ENCODE data around the gene SPSB2.
"Not testable (repeated sequence)": the region's sequence is repeated elsewhere in the genome, so short reads cannot be mapped to it uniquely, and the experiment has no call there.

The SPSB2 gene

GRCh38 chr12:6883252-6883651 lies 10.1 kb upstream of the SPSB2 start:
- Histone ChIP-seq H3K9me3 (ENCODE audit: insufficient read depth, low read depth, low read length) (no peaks in the 10 kb centered on the region), H3K4me1 (ENCODE audit: insufficient read depth, low read length) (peaks cover 12% of the 10 kb centered on the region; the same call in 1 of the 2 replicates), H3K36me3 (ENCODE audit: insufficient read depth, low read depth, low read length) (peaks cover 16% of the 10 kb centered on the region)

GRCh38 chr12:6879824-6880223 lies 6.7 kb upstream of the SPSB2 start:
- H3K4me1 ChIP-seq (ENCODE audit: insufficient read depth, low read length); H3K4me3 ChIP-seq (ENCODE audit: low read length); H3K27me3 ChIP-seq (ENCODE audit: insufficient read depth, low read length); H3K9me3 ChIP-seq (ENCODE audit: insufficient read depth, low read depth, low read length); H3K9ac ChIP-seq (ENCODE audit: low read depth, low read length); H3K27ac ChIP-seq (ENCODE audit: low read length): not testable (repeated sequence)
- peaks cover 13% of the 10 kb centered on the region for H3K36me3 ChIP-seq (ENCODE audit: insufficient read depth, low read depth, low read length)

More at GRCh38 chr12:6883252-6883651, 10.1 kb upstream of the SPSB2 start:
- no peak overlapping the region for H3K27ac ChIP-seq (ENCODE audit: low read length)
- H3K27me3 ChIP-seq (ENCODE audit: insufficient read depth, low read length), result no peaks in the 10 kb centered on the region
- H3K9ac ChIP-seq (ENCODE audit: low read depth, low read length), result no peak overlapping the region
- H3K4me3 ChIP-seq (ENCODE audit: low read length), result no peak overlapping the region

GRCh38 chr12:6874015-6874368 lies 889 bp upstream of the SPSB2 start:
- not testable (repeated sequence) for H3K27me3 ChIP-seq (ENCODE audit: insufficient read depth, low read length)

DNA sequence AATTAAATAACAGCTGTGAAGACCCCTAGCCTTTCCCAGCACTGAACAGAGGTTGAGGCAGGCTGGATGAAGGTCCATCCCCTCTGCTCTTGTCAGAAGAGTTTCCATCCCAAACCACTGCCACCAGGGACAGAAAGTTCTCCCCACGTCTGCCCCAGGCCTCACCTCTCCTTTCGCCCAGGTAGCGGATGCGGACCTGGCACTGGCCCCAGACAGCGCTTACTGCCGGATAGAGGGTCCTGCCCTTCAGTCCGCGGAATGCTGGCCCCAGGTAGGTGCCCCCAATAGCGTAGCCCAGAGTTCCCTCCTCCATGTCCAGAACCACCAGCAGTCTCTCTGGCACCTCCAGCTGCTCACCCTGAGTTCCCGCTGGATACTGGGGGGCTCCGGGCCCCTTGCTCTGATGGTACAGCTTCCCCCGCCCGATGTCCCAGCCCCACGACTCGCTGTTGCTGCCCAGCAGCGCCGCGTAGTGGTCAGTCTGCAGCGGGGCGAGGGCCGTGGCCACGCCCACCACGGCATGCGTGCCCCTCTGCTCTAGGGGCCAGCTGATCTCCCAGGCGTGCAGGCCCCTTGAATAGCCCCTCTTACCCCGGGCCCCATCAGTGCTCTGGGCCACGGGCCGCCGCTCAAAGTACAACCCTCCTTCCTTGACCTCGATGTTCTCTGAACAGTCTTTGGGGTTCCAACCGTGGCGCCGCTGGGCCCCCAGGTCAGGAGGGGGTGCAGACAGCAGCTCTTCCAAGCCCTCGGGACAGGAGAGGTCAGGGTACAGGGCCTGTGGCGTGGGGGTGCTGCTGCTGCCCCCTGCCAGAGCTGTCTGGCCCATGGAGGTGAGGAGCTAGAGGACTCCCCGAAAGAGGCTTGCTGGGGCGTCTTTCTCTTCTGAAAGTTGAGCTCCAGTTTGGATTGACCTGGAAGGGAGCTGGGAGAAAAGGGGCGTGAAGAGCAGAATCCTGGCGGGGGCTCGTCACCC lies 742 bp downstream of the SPSB2 start:
- H3K9me3 ChIP-seq (ENCODE audit: insufficient read depth, low read depth, low read length), result no peaks in the 10 kb centered on the region
- peak overlapping the region; percentile 64 for H3K27ac ChIP-seq (ENCODE audit: low read length)
- no peaks in the 10 kb centered on the region for H3K27me3 ChIP-seq (ENCODE audit: insufficient read depth, low read length)
- peak overlapping the region; percentile 96 for H3K4me3 ChIP-seq (ENCODE audit: low read length)
- H3K9ac ChIP-seq (ENCODE audit: low read depth, low read length), result peak overlapping the region; percentile 95
- 0 out of 2 replicates have a peak, but pooled peaks cover 5% of the 10 kb centered on the region for H3K4me1 ChIP-seq (ENCODE audit: insufficient read depth, low read length)
- H3K36me3 ChIP-seq (ENCODE audit: insufficient read depth, low read depth, low read length), result peaks cover 33% of the 10 kb centered on the region

More at GRCh38 chr12:6874015-6874368, 889 bp upstream of the SPSB2 start:
- peak overlapping the region; percentile 63; the same call in 1 of the 2 replicates for H3K9ac ChIP-seq (ENCODE audit: low read depth, low read length)
- H3K4me1 ChIP-seq (ENCODE audit: insufficient read depth, low read length); H3K27ac ChIP-seq (ENCODE audit: low read length); H3K9me3 ChIP-seq (ENCODE audit: insufficient read depth, low read depth, low read length): not testable (repeated sequence)
- peaks cover 30% of the 10 kb centered on the region for H3K36me3 ChIP-seq (ENCODE audit: insufficient read depth, low read depth, low read length)
- peak overlapping the region; percentile 73 for H3K4me3 ChIP-seq (ENCODE audit: low read length)

- no peaks in the 10 kb centered on the region for H3K27me3 ChIP-seq (ENCODE audit: insufficient read depth, low read length)
- H3K4me1 ChIP-seq (ENCODE audit: insufficient read depth, low read length), result peaks cover 11% of the 10 kb centered on the region; the same call in 1 of the 2 replicates
- H3K36me3 ChIP-seq (ENCODE audit: insufficient read depth, low read depth, low read length), result peaks cover 33% of the 10 kb centered on the region
- H3K4me3 ChIP-seq (ENCODE audit: low read length), result peak overlapping the region; percentile 96
- peak overlapping the region; percentile 95; the same call in 1 of the 2 replicates for H3K9ac ChIP-seq (ENCODE audit: low read depth, low read length)
- H3K9me3 ChIP-seq (ENCODE audit: insufficient read depth, low read depth, low read length), result no peaks in the 10 kb centered on the region
- H3K27ac ChIP-seq (ENCODE audit: low read length), result peak overlapping the region; percentile 64
These were observed 1.8 kb downstream of the SPSB2 start for GRCh38 chr12:6871052-6871957.

DNA sequence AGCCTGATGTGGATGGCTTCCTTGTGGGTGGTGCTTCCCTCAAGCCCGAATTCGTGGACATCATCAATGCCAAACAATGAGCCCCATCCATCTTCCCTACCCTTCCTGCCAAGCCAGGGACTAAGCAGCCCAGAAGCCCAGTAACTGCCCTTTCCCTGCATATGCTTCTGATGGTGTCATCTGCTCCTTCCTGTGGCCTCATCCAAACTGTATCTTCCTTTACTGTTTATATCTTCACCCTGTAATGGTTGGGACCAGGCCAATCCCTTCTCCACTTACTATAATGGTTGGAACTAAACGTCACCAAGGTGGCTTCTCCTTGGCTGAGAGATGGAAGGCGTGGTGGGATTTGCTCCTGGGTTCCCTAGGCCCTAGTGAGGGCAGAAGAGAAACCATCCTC lies 2.8 kb downstream of the SPSB2 start:
- Histone ChIP-seq H3K4me1 (ENCODE audit: insufficient read depth, low read length) (peaks cover 11% of the 10 kb centered on the region; the same call in 1 of the 2 replicates), H3K36me3 (ENCODE audit: insufficient read depth, low read depth, low read length) (peaks cover 39% of the 10 kb centered on the region)
- not testable (repeated sequence) for H3K9ac ChIP-seq (ENCODE audit: low read depth, low read length); H3K9me3 ChIP-seq (ENCODE audit: insufficient read depth, low read depth, low read length); H3K4me3 ChIP-seq (ENCODE audit: low read length); H3K27me3 ChIP-seq (ENCODE audit: insufficient read depth, low read length); H3K27ac ChIP-seq (ENCODE audit: low read length)

- peaks cover 47% of the 10 kb centered on the region for H3K36me3 ChIP-seq (ENCODE audit: insufficient read depth, low read depth, low read length)
- H3K9ac ChIP-seq (ENCODE audit: low read depth, low read length), result peak overlapping the region; percentile 90; the same call in 1 of the 2 replicates
- H3K4me1 ChIP-seq (ENCODE audit: insufficient read depth, low read length), result peaks cover 11% of the 10 kb centered on the region; the same call in 1 of the 2 replicates
- H3K27ac ChIP-seq (ENCODE audit: low read length), result no peak overlapping the region
- H3K9me3 ChIP-seq (ENCODE audit: insufficient read depth, low read depth, low read length), result no peaks in the 10 kb centered on the region
- peak overlapping the region; percentile 98 for H3K4me3 ChIP-seq (ENCODE audit: low read length)
- no peaks in the 10 kb centered on the region for H3K27me3 ChIP-seq (ENCODE audit: insufficient read depth, low read length)
These were observed 3.8 kb downstream of the SPSB2 start for GRCh38 chr12:6869049-6870021.

DNA sequence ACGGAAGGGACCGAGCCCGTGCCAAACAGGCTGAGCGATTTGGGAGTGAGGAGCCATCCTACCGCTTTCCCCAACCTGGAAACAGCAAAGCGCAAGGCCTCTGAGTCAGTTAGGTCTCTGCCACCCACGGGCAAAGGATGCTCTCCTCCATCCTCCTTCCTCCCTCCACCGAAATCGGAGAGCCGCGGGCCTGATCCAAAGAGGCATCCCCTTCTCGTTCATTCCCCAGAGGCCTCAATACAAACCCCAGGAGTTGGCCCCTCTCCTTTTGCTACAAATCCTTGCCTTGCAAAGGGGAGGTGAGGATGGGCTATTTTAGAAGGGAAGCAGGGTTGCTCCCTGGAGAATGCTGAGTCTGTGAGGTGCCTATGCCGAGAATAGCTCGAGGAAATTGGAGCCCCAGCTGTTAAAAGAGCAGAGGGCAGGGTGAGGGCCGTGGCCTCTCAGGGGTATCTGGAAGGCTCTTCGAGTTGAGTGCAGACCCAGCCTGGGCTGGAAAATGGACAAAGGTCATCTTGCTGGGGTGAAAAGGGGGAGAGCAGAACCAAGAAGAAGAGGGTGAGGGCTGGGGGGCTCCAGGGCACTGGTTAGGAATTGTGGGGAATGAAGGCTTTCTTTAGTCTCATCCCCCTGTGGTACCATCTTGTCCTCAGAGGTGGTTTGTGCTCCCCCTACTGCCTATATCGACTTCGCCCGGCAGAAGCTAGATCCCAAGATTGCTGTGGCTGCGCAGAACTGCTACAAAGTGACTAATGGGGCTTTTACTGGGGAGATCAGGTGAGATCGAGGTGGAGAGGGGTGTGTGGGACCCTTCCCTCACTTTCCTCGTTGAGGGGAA lies 4.7 kb downstream of the SPSB2 start:
- peaks cover 11% of the 10 kb centered on the region; the same call in 1 of the 2 replicates for H3K4me1 ChIP-seq (ENCODE audit: insufficient read depth, low read length)

DNA sequence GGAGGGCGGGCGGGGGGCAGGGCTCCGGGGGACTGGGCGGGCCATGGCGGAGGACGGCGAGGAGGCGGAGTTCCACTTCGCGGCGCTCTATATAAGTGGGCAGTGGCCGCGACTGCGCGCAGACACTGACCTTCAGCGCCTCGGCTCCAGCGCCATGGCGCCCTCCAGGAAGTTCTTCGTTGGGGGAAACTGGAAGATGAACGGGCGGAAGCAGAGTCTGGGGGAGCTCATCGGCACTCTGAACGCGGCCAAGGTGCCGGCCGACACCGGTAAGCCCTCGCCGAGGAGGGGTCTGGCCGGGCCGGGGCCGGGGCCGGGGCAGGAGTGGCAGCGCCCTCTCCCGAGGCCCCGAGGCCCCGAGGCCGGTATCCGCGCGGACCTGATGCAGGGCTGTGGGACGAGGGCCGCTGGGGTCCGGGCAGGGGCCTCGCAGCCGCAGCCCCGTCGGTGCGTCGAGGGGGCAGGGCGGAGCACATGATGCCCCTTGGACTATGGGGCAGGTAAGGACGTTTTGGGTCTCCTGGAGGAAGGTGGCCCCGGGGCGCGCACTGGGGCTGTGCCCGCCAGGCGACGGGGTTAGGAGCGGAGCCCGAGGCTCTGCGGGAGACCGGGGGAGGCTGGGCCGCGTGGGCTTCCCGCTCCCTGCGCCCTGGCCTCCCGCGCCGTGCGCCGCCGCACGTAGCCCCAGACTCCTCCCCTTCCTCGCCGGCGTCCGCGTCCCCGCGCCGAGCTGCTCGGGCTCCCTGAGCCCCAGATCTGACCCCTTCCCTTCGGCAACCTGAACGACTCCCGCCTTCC lies 5.5 kb downstream of the SPSB2 start, which contains the start of gene TPI1:
Gene TPI1, plus strand, starts transcription at position 119 of the 798 bp plus-strand sequence. Its CDS starts 36 bp downstream, at position 155.
- peak within 1 kb of the TSS; percentile 90 for H3K9ac ChIP-seq (ENCODE audit: low read depth, low read length)
- peaks cover 64% of the 10 kb centered on the region for H3K36me3 ChIP-seq (ENCODE audit: insufficient read depth, low read depth, low read length)
- H3K27me3 ChIP-seq (ENCODE audit: insufficient read depth, low read length), result no peaks in the 10 kb centered on the region
- peak within 1 kb of the TSS; percentile 73 for H3K27ac ChIP-seq (ENCODE audit: low read length)
- H3K4me1 ChIP-seq (ENCODE audit: insufficient read depth, low read length), result peaks cover 11% of the 10 kb centered on the region; the same call in 1 of the 2 replicates
- H3K9me3 ChIP-seq (ENCODE audit: insufficient read depth, low read depth, low read length), result no peaks in the 10 kb centered on the region
- H3K4me3 ChIP-seq (ENCODE audit: low read length), result peak within 1 kb of the TSS; percentile 98

More for the DNA sequence above, 4.7 kb downstream of the SPSB2 start:
- Histone ChIP-seq H3K27ac (ENCODE audit: low read length) (peak overlapping the region; percentile 73), H3K36me3 (ENCODE audit: insufficient read depth, low read depth, low read length) (peaks cover 56% of the 10 kb centered on the region), H3K9me3 (ENCODE audit: insufficient read depth, low read depth, low read length) (no peaks in the 10 kb centered on the region), H3K27me3 (ENCODE audit: insufficient read depth, low read length) (no peaks in the 10 kb centered on the region), H3K4me3 (ENCODE audit: low read length) (peak overlapping the region; percentile 98), H3K9ac (ENCODE audit: low read depth, low read length) (peak overlapping the region; percentile 90; the same call in 1 of the 2 replicates)

All from iPS-20b (cell line).